Activated CD4-positive, alpha-beta T cell treated with anti-CD3 and anti-CD28 coated beads, Interleukin-2, amount 10 ng/mL, durations not matched to agents 7 days and 5 days (primary cell): Measurements from ENCODE around the gene SPRR5. TPM values are rescaled to one million over a fixed set of nuclear protein-coding genes. Genes with fewer than 3 reads are reported as not detected.
A peak's percentile ranks its signal among the peaks of the same experiment; 100 is the strongest.

Experiments
- CTCF ChIA-PET: fragments of 350-600 bp; sonication (Branson Sonifier 250); formaldehyde crosslinking; loops from one replicate; lab custom pipeline; 2021; ENCODE audit warnings: antibody characterized with exemption; lab: Charles Lee
- POLR2A ChIA-PET: fragments of 350-600 bp; sonication (Branson Sonifier 250); formaldehyde crosslinking; loops from one replicate; lab custom pipeline; 2021; ENCODE audit warnings: antibody characterized with exemption; lab: Charles Lee
- DNase-seq: peaks from one replicate; pipeline ENCODE4 v3.0.0-alpha.2; 2020
- H3K27ac Mint-ChIP-seq: one replicate; pipeline ENCODE4 v1.8.0; 2021; ENCODE audit warnings: mild to moderate bottlenecking, moderate library complexity, mixed read lengths
- H3K27me3 Mint-ChIP-seq: one replicate; pipeline ENCODE4 v1.8.0; 2021; ENCODE audit warnings: mixed read lengths
- H3K36me3 Mint-ChIP-seq: one replicate; pipeline ENCODE4 v1.8.0; 2021; ENCODE audit warnings: low read depth, mixed read lengths
- H3K4me1 Mint-ChIP-seq: one replicate; pipeline ENCODE4 v1.8.0; 2021; ENCODE audit warnings: mixed read lengths
- H3K4me3 Mint-ChIP-seq: one replicate; pipeline ENCODE4 v1.8.0; 2021; ENCODE audit warnings: mild to moderate bottlenecking, moderate library complexity, mixed read lengths
- H3K9me3 Mint-ChIP-seq: one replicate; pipeline ENCODE4 v1.8.0; 2021; ENCODE audit warnings: mixed read lengths
- total RNA-seq, 2 experiments: library from RNA; stranded (reverse); gene quantifications; one replicate each; pipeline ENCODE4 v1.2.3, GENCODE V29; 2021

SPRR5 gene
- total RNA-seq, 2 experiments from 2014 or later, result not detected

DNA sequence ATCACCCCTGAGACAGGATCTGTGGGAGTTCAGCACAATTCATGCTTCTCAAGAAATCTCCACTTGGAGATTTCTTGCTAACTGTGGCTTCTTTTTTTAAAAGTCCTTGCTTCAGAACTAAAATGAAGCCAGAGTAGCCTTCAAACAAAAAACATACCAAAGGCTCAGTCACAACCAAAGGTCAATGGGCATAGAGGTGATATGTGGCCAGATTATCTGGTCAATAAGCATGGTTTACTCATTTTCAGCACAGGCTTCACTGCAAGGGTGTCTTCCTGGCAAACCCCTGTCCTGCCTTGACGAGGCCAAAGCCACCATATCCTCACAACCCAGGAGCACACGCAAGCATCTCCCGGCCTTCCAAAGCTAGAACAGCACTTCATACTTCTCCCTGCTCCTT lies 12.3 kb downstream of the SPRR5 start:
- CTCF ChIA-PET, result no interaction called here
- Mint-ChIP-seq H3K27me3 (no peaks in the 10 kb centered on the region), H3K36me3 (no peaks in the 10 kb centered on the region), H3K27ac (no peak overlapping the region), H3K4me3 (no peak overlapping the region), H3K4me1 (no peaks in the 10 kb centered on the region), H3K9me3 (no peaks in the 10 kb centered on the region)
- no peak for DNase-seq
- POLR2A ChIA-PET, result no interaction called here

GRCh38 chr1:152959801-152960451 lies 12.9 kb downstream of the SPRR5 start:
- ChIA-PET CTCF (no interaction called here), POLR2A (no interaction called here)
- Mint-ChIP-seq H3K27me3 (no peaks in the 10 kb centered on the region), H3K9me3 (no peaks in the 10 kb centered on the region), H3K36me3 (no peaks in the 10 kb centered on the region), H3K4me1 (no peaks in the 10 kb centered on the region), H3K27ac (no peak overlapping the region), H3K4me3 (no peak overlapping the region)
- no peak for DNase-seq

GRCh38 chr1:152960452-152961044 lies 13.5 kb downstream of the SPRR5 start:
- Mint-ChIP-seq H3K4me3 (no peak overlapping the region), H3K9me3 (no peaks in the 10 kb centered on the region), H3K27ac (no peak overlapping the region), H3K27me3 (peaks cover 2% of the 10 kb centered on the region), H3K4me1 (no peaks in the 10 kb centered on the region), H3K36me3 (no peaks in the 10 kb centered on the region)
- CTCF ChIA-PET, result no interaction called here
- no peak for DNase-seq
- POLR2A ChIA-PET, result no interaction called here

DNA sequence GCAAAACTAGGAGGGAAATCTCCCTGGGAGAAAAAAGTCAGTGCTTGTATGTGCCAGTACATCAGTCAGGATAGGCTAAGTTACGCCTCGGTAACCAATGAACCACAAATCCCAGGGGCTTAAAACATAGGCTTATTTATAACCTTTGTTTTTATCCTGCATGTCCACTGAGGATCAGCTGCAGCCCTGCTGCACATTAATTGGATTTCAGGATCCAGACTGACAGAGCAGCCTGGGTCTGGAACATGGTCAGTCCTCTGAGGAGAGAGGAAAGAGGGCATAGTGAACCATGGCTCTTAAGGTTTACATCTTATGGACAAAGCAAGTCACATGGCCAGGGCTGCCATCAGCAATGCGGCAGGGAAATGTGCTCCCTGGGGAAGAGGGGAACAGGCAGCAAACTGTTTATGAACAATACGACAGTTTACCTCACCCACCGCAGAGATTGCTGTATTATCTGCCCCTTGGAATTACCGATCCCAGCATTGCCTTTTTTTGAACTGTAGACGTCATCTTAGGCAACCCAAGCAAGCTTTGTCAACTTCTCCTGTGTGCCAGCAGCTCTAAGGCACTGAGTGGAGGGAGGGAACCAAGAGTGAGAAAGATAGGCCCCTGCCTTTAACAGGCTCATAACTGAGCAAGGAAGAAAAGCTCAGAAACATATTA lies 14.4 kb downstream of the SPRR5 start:
- ChIA-PET CTCF (no interaction called here), POLR2A (no interaction called here)
- no peaks in the 10 kb centered on the region for H3K36me3 Mint-ChIP-seq

DNA sequence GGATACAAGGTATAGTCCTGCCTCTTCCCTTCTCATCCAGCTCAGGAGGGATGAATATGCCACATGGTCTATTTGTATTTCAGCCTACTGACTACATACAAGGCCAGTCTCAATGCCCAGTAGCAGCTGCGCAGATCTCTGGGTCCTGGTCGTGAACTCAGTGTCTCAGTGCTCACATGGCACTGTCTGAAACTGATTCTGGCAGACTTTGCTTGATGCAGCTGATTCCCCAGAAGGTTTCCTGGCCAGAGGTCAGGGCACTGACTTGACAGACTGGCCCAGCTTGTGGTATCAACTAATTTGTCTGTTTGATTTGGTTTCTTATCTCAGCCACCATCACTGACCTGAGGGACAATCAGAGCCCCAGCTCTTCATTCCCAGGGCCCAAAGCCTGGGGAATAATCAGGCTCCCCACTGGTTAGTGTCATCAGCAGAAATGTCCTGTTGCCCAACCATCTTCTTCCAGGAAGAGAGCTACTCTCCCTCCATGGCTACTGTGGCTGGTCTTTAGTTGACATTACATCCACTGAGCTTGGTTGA lies 15.9 kb downstream of the SPRR5 start:
- H3K4me3 Mint-ChIP-seq, result no peak overlapping the region
- POLR2A ChIA-PET, result no interaction called here
- no peaks in the 10 kb centered on the region for H3K9me3 Mint-ChIP-seq
- peaks cover 6% of the 10 kb centered on the region for H3K4me1 Mint-ChIP-seq
- H3K27ac Mint-ChIP-seq, result no peak overlapping the region
- H3K27me3 Mint-ChIP-seq, result peaks cover 3% of the 10 kb centered on the region
- CTCF ChIA-PET, result no interaction called here
- H3K36me3 Mint-ChIP-seq, result no peaks in the 10 kb centered on the region
- DNase-seq, result no peak

More for the DNA sequence above, 14.4 kb downstream of the SPRR5 start:
- no peaks in the 10 kb centered on the region for H3K9me3 Mint-ChIP-seq
- peaks cover 3% of the 10 kb centered on the region for H3K27me3 Mint-ChIP-seq
- no peak overlapping the region for H3K4me3 Mint-ChIP-seq
- DNase-seq, result no peak
- no peak overlapping the region for H3K27ac Mint-ChIP-seq
- H3K4me1 Mint-ChIP-seq, result no peaks in the 10 kb centered on the region

DNA sequence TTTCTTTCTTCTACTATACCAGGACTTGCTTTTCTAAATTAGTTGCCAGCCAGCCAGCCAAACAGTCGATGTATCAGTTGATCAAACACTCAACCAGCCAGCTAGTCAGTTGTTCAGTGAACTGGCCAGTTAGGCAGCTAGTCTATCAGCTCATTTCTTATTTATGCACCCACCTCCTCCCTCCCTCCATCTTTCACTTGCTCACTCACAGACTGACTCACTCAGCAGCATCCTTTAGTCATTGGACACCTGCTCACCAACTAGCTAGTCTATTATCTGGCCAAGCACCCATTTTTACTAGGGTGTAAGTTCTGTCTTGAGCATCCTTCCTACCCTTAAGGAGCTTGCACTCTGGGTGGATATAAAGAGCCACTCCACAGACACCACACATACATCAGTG lies 17.5 kb downstream of the SPRR5 start:
- H3K9me3 Mint-ChIP-seq, result no peaks in the 10 kb centered on the region
- H3K36me3 Mint-ChIP-seq, result no peaks in the 10 kb centered on the region
- CTCF ChIA-PET, result no interaction called here
- DNase-seq, result no peak
- peaks cover 6% of the 10 kb centered on the region for H3K4me1 Mint-ChIP-seq
- H3K27me3 Mint-ChIP-seq, result peaks cover 3% of the 10 kb centered on the region
- no peak overlapping the region for H3K27ac Mint-ChIP-seq
- POLR2A ChIA-PET, result no interaction called here
- H3K4me3 Mint-ChIP-seq, result no peak overlapping the region

DNA sequence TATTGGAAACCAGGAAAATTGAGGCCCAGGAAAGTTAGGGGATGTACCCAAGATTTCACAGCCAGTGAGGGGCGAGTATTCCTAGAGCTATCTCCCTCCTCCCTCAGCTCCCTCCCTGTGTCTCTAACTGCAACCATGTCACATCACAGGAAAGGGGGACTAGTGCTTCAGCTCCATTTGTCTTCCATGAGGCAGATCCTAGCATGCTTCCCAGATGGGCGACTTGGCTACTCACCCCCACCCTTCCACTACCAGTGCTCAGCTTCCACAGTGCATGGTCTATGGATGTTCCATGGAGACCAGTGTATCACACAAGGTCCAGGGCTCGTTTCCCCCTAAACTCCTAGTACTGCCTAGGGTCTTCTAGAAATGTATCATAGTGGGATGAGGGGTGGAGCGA lies 18.8 kb downstream of the SPRR5 start:
- Mint-ChIP-seq H3K4me3 (no peak overlapping the region), H3K27ac (no peak overlapping the region), H3K4me1 (peaks cover 6% of the 10 kb centered on the region), H3K36me3 (no peaks in the 10 kb centered on the region), H3K27me3 (peaks cover 3% of the 10 kb centered on the region), H3K9me3 (no peaks in the 10 kb centered on the region)
- no peak for DNase-seq
- ChIA-PET CTCF (no interaction called here), POLR2A (no interaction called here)

DNA sequence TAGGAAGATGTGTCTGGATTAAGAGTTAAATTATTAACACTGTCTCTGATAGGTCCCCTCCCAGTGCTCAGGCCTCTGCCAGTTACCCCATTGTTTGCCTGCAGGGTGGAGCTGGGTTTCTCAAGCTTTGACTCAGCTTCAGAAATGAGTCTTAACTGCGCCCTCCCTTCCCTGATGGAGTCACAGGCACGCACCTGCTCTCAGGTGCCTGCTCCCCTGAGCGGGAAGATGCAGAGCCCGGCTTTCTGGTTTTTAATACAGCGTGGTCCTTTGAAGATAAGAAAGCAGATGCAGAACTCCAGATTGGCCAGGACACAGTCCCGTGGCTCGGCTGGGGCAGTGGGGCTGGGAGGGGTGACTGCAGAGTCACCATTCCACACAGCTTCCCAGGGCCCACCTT lies 20.2 kb downstream of the SPRR5 start:
- no peak for DNase-seq
- CTCF ChIA-PET, result interaction anchor here (0.7 to 0.8 kb wide), 2 partner anchors 25 to 41 kb away, joined by 3 read pairs; no protein-coding TSS in a partner anchor

DNA sequence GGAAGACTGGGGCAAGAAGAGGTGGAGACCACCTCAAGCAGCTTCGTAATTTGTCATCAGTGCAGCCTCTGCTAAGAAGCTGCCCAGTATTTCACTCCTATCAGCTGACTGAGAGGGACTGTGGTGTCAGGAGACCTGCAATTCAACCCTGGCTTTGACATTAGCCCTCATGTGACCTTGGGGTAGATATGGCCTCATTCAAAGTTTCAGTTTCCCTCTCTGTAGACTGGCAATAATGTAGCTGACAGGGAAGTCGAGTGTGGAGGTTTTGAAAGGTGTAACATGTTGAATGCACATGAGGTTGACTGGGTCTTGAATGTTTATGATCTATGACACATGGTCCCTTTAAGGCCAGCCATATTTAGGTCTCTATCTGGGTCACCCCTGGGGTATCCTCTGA lies 21.2 kb downstream of the SPRR5 start:
- peaks cover 6% of the 10 kb centered on the region for H3K4me1 Mint-ChIP-seq
- no peaks in the 10 kb centered on the region for H3K36me3 Mint-ChIP-seq
- H3K4me3 Mint-ChIP-seq, result no peak overlapping the region
- CTCF ChIA-PET, result no interaction called here
- H3K9me3 Mint-ChIP-seq, result no peaks in the 10 kb centered on the region
- no peak for DNase-seq
- H3K27ac Mint-ChIP-seq, result peak overlapping the region; percentile 51
- POLR2A ChIA-PET, result no interaction called here
- H3K27me3 Mint-ChIP-seq, result peaks cover 3% of the 10 kb centered on the region

More for the DNA sequence above, 20.2 kb downstream of the SPRR5 start:
- Mint-ChIP-seq H3K27me3 (peaks cover 3% of the 10 kb centered on the region), H3K9me3 (no peaks in the 10 kb centered on the region), H3K36me3 (no peaks in the 10 kb centered on the region), H3K27ac (no peak overlapping the region), H3K4me1 (peaks cover 6% of the 10 kb centered on the region), H3K4me3 (no peak overlapping the region)
- POLR2A ChIA-PET, result no interaction called here

GRCh38 chr1:152969036-152969435 lies 22.0 kb downstream of the SPRR5 start:
- Mint-ChIP-seq H3K4me3 (no peak overlapping the region), H3K4me1 (peaks cover 6% of the 10 kb centered on the region), H3K9me3 (no peaks in the 10 kb centered on the region), H3K27me3 (peaks cover 3% of the 10 kb centered on the region), H3K36me3 (no peaks in the 10 kb centered on the region), H3K27ac (no peak overlapping the region)
- DNase-seq, result no peak
- CTCF ChIA-PET, result no interaction called here
- POLR2A ChIA-PET, result no interaction called here

- no peak for DNase-seq
- CTCF ChIA-PET, result no interaction called here
- H3K4me1 Mint-ChIP-seq, result peaks cover 6% of the 10 kb centered on the region
- no peak within 1 kb of the TSS for H3K4me3 Mint-ChIP-seq
- POLR2A ChIA-PET, result no interaction called here
- no peaks in the 10 kb centered on the region for H3K9me3 Mint-ChIP-seq
- no peaks in the 10 kb centered on the region for H3K36me3 Mint-ChIP-seq
- H3K27ac Mint-ChIP-seq, result no peak within 1 kb of the TSS
- peaks cover 2% of the 10 kb centered on the region for H3K27me3 Mint-ChIP-seq
These were observed 23.5 kb downstream of the SPRR5 start, which contains the start of gene SPRR4 for GRCh38 chr1:152970495-152970894. Gene SPRR4, plus strand, starts transcription at chr1:152970648. Its CDS starts 1,243 bp downstream, at chr1:152971891.

- CTCF ChIA-PET, result no interaction called here
- Mint-ChIP-seq H3K4me3 (no peak overlapping the region), H3K27me3 (peaks cover 4% of the 10 kb centered on the region), H3K9me3 (no peaks in the 10 kb centered on the region), H3K27ac (no peak overlapping the region), H3K36me3 (no peaks in the 10 kb centered on the region), H3K4me1 (peaks cover 2% of the 10 kb centered on the region)
- POLR2A ChIA-PET, result no interaction called here
- DNase-seq, result no peak
These were observed 25.3 kb downstream of the SPRR5 start for GRCh38 chr1:152972196-152972886.

DNA sequence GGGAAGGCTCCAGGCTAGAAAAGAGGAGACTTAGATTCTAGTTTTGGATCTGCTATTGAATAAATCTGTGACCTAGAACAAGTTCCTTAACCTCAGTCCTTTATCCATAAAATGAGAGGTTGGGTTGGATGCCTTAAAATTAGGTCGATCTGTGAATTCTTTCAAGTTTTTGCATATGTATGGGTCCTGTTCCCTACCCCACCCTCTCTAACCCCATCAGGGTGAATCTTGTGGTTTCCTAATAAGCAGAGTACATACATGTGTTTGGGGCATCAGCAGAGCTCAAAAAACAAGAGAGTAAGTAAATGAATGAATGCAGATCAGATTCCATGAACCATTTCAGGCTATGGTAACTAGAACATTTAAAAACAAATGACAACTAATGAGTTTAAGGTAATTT lies 29.7 kb downstream of the SPRR5 start:
- H3K27ac Mint-ChIP-seq, result no peak overlapping the region
- peaks cover 16% of the 10 kb centered on the region for H3K27me3 Mint-ChIP-seq
- ChIA-PET POLR2A (no interaction called here), CTCF (no interaction called here)
- H3K4me3 Mint-ChIP-seq, result no peak overlapping the region
- no peaks in the 10 kb centered on the region for H3K4me1 Mint-ChIP-seq
- H3K36me3 Mint-ChIP-seq, result no peaks in the 10 kb centered on the region
- no peak for DNase-seq
- no peaks in the 10 kb centered on the region for H3K9me3 Mint-ChIP-seq
